Tibial artery (tissue), 4 donors: Measurements from ENCODE around the gene GRAMD4.

Experiments used
- DNase-seq, 2 donors: peaks; one replicate each; pipeline ENCODE4 v3.0.0-alpha.2; 2019
- H3K27ac ChIP-seq, 2 donors: fragments of 200-600 bp; sonication (generic) in 1 of 2; 1 replicate in 1 of 2; 2 replicates in 1 of 2; pipeline ENCODE4 v1.5.1; 2018 to 2019; ENCODE audit warnings: mild to moderate bottlenecking in 1 of 2
- H3K27me3 ChIP-seq, 2 donors: fragments of 200-600 bp; sonication (generic) in 1 of 2; one replicate each; pipeline versions ENCODE4 v1.5.1 to v1.6.0; 2016 to 2019
- H3K36me3 ChIP-seq, 3 donors: fragments of 200-600 bp; sonication (generic) in 2 of 3; one replicate each; pipeline ENCODE4 v1.5.1; 2016 to 2019; ENCODE audit warnings: mild to moderate bottlenecking in 2 of 3
- H3K4me1 ChIP-seq, 4 donors: fragments of 200-600 bp; sonication (generic) in 2 of 4; 1 replicate in 3 of 4; 2 replicates in 1 of 4; pipeline ENCODE4 v1.5.1; 2016 to 2019
- H3K4me3 ChIP-seq, 2 donors: fragments of 200-600 bp; sonication (generic) in 1 of 2; 1 replicate in 1 of 2; 2 replicates in 1 of 2; pipeline ENCODE4 v1.5.1; 2018 to 2019; ENCODE audit warnings: mild to moderate bottlenecking in 2 of 2
- H3K9me3 ChIP-seq, 3 donors: fragments of 200-600 bp; sonication (generic) in 1 of 3; one replicate each; pipeline ENCODE4 v1.5.1; 2016 to 2019
- intact Hi-C: fragments of 100-400 bp; cut with DNase I; formaldehyde crosslinking; loops from one replicate; pipeline ENCODE4 v1.15.0; 2023; ENCODE audit warnings: low total_unique reads
- TF ChIP-seq, protein P1 (sequence below), 2 experiments: fragments of 200-600 bp in 1 of 2; fragments of 450-650 bp in 1 of 2; IDR thresholded peaks; one replicate each; pipeline ENCODE4 v1.5.1; 2017 to 2019; ENCODE audit warnings: antibody characterized with exemption in 2 of 2, mild to moderate bottlenecking in 1 of 2, moderate library complexity in 1 of 2

GRAMD4 gene

DNA sequence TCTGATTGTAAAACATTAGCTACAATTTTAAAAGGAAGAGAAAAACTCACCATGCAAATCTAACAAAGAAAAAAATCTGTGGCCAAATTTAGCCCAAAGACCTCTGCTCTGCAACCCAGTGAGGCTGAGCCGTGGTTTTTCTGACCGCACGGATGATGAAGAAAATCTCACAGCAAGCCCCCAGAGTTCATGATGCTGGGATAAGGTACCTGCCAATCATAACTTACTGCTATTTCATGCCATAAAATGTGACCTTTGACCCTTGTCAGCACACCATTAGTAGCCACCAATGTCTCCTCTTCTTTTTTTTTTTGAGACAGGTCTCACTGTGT is 106.8 kb downstream of the GRAMD4 start:
- Histone ChIP-seq H3K27me3 (no peaks in the 10 kb centered on the region), H3K9me3 (no peaks in the 10 kb centered on the region), H3K27ac (no peak overlapping the region), H3K4me3 (no peak overlapping the region), H3K36me3 (peaks cover 0 to 17% (median 9%) of the 10 kb centered on the region in 3 donors), H3K4me1 (peaks cover 0 to 27% (median 0%) of the 10 kb centered on the region in 4 donors)
- intact Hi-C loops, result no loop called here
- no peak for DNase-seq
- TF ChIP-seq, protein P1, sequence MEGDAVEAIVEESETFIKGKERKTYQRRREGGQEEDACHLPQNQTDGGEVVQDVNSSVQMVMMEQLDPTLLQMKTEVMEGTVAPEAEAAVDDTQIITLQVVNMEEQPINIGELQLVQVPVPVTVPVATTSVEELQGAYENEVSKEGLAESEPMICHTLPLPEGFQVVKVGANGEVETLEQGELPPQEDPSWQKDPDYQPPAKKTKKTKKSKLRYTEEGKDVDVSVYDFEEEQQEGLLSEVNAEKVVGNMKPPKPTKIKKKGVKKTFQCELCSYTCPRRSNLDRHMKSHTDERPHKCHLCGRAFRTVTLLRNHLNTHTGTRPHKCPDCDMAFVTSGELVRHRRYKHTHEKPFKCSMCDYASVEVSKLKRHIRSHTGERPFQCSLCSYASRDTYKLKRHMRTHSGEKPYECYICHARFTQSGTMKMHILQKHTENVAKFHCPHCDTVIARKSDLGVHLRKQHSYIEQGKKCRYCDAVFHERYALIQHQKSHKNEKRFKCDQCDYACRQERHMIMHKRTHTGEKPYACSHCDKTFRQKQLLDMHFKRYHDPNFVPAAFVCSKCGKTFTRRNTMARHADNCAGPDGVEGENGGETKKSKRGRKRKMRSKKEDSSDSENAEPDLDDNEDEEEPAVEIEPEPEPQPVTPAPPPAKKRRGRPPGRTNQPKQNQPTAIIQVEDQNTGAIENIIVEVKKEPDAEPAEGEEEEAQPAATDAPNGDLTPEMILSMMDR (IDR thresholded peaks at IDR 0.05), result no peak

DNA sequence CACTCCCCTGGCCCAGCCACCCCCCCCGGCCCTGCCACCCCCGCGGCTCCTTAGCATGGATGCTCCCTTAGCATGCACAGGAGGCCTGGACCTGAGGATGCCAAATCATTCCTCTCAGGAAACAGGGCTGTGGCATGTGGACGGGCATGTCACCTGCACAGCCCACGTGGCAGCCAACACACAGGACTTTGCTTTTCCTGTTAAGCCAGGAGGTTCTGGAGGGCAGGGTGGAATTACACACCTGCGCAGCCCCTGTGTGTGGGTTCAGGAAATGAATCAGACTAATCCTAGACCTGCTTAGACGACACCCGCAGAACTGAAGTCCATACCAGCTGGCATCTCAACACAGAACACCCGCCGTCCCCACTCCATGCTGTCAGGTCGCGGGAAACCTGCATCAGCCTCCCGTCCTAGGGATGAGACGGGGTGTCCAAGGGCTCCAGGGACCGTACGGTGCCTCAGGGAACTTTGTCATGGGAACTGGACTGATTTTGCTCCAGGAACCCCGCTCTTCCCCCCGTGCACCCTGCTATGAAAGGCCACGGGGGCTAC is 107.7 kb downstream of the GRAMD4 start:
- H3K9me3 ChIP-seq, result no peaks in the 10 kb centered on the region
- H3K4me3 ChIP-seq, result no peak overlapping the region
- H3K27ac ChIP-seq, result no peak overlapping the region
- H3K4me1 ChIP-seq, result peaks cover 0 to 30% (median 0%) of the 10 kb centered on the region in 4 donors
- DNase-seq, result no peak
- peaks cover 0 to 17% (median 11%) of the 10 kb centered on the region in 3 donors for H3K36me3 ChIP-seq
- intact Hi-C loops, result no loop called here
- TF ChIP-seq, protein P1 (IDR thresholded peaks at IDR 0.05), result no peak
- H3K27me3 ChIP-seq, result no peaks in the 10 kb centered on the region

DNA sequence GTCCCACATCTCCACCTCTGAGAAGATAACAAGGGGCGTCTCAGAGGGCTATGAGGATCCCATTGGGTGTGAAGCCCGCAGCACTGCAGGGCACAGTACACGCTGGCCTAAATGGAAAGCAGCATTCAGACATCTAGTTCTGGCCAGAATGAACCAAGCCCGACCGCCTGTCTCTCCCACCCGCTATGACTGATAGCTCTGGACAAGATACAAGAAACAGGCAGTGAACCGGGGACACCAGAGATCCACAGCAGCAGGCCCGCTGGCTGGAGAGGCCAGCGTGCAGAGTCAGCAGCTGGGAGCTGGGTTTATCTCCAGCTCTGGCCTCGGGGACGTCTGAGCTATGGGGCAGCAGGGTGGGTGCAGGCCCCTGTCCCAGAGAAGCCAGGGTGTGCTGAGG is 108.3 kb downstream of the GRAMD4 start:
- H3K9me3 ChIP-seq, result no peaks in the 10 kb centered on the region
- no peak for DNase-seq
- no peak overlapping the region for H3K4me3 ChIP-seq
- TF ChIP-seq, protein P1 (IDR thresholded peaks at IDR 0.05), result no peak
- no peak overlapping the region for H3K27ac ChIP-seq
- H3K36me3 ChIP-seq, result peaks cover 0 to 17% (median 11%) of the 10 kb centered on the region in 3 donors
- peaks cover 0 to 30% (median 0%) of the 10 kb centered on the region in 4 donors for H3K4me1 ChIP-seq
- no peaks in the 10 kb centered on the region for H3K27me3 ChIP-seq
- intact Hi-C loops, result no loop called here
